Effector memory CD8-positive, alpha-beta T cell (primary cell): ENCODE measurements around the gene VOPP1.
A peak's percentile ranks its signal among the peaks of the same experiment; 100 is the strongest.

Source experiments
- ATAC-seq: fragments of 150-1000 bp; cut with Tn5 transposase; replicated peaks from 2 replicates; pipeline ENCODE4 v1.10.0; 2021; ENCODE audit warnings: mild to moderate bottlenecking, moderate library complexity
- DNase-seq, 3 experiments: peaks; one replicate each; pipeline ENCODE4 v3.0.0; 2021
- H3K27ac Mint-ChIP-seq, 2 donors: one replicate each; pipeline ENCODE4 v1.8.0; 2022; ENCODE audit warnings: mild to moderate bottlenecking in 2 of 2, mixed read lengths in 2 of 2, moderate library complexity in 2 of 2
- H3K27me3 Mint-ChIP-seq, 2 donors: one replicate each; pipeline ENCODE4 v1.8.0; 2022; ENCODE audit warnings: mixed read lengths in 2 of 2
- H3K36me3 Mint-ChIP-seq: one replicate; pipeline ENCODE4 v1.8.0; 2022; ENCODE audit warnings: mild to moderate bottlenecking, moderate library complexity, mixed read lengths; ENCODE audit not compliant: insufficient read depth
- H3K4me1 Mint-ChIP-seq, 2 donors: one replicate each; pipeline ENCODE4 v1.8.0; 2022; ENCODE audit warnings: low read depth in 2 of 2, mixed read lengths in 2 of 2
- H3K4me3 Mint-ChIP-seq, 2 donors: one replicate each; pipeline ENCODE4 v1.8.0; 2022; ENCODE audit warnings: mild to moderate bottlenecking in 2 of 2, mixed read lengths in 2 of 2, moderate library complexity in 2 of 2
- H3K9me3 Mint-ChIP-seq, 2 donors: one replicate each; pipeline ENCODE4 v1.8.0; 2022; ENCODE audit warnings: mixed read lengths in 2 of 2

Gene VOPP1

GRCh38 chr7:55539380-55539779, 32.9 kb downstream of the VOPP1 start:
- Mint-ChIP-seq H3K9me3 (no peaks in the 10 kb centered on the region), H3K4me1 (peaks cover 54 to 58% of the 10 kb centered on the region in 2 donors), H3K27ac (peak overlapping the region in 1 of 2 donors; percentile 29), H3K27me3 (no peaks in the 10 kb centered on the region), H3K4me3 (no peak overlapping the region), H3K36me3 (peaks cover 27% of the 10 kb centered on the region)
- no peak for DNase-seq
- no peak for ATAC-seq

- Mint-ChIP-seq H3K4me3 (peak overlapping the region; percentile 72 to 77), H3K27me3 (no peaks in the 10 kb centered on the region), H3K36me3 (peaks cover 24% of the 10 kb centered on the region), H3K4me1 (peaks cover 59% of the 10 kb centered on the region in 2 donors), H3K9me3 (no peaks in the 10 kb centered on the region), H3K27ac (peak overlapping the region; percentile 58 to 87)
- no peak for ATAC-seq
- DNase-seq = no peak
Observed at GRCh38 chr7:55538538-55538937, 33.8 kb downstream of the VOPP1 start.

GRCh38 chr7:55537458-55537990, 34.8 kb downstream of the VOPP1 start:
- no peak for ATAC-seq
- H3K36me3 Mint-ChIP-seq = peaks cover 28% of the 10 kb centered on the region
- peaks cover 69% of the 10 kb centered on the region in 2 donors for H3K4me1 Mint-ChIP-seq
- no peaks in the 10 kb centered on the region for H3K9me3 Mint-ChIP-seq
- H3K4me3 Mint-ChIP-seq = peak overlapping the region; percentile 72 to 77
- DNase-seq = no peak
- H3K27ac Mint-ChIP-seq = peak overlapping the region; percentile 58 to 87
- no peaks in the 10 kb centered on the region for H3K27me3 Mint-ChIP-seq

- Mint-ChIP-seq H3K9me3 (no peaks in the 10 kb centered on the region), H3K27me3 (no peaks in the 10 kb centered on the region), H3K4me3 (peak overlapping the region; percentile 72 to 77), H3K4me1 (peaks cover 72 to 75% of the 10 kb centered on the region in 2 donors), H3K27ac (peak overlapping the region; percentile 76 to 87), H3K36me3 (peaks cover 25% of the 10 kb centered on the region)
- DNase-seq = peak; percentile 11 to 18 (median 18)
- peak; percentile 18 for ATAC-seq
Observed at GRCh38 chr7:55536619-55537457, 35.5 kb downstream of the VOPP1 start.

- peak overlapping the region; percentile 72 to 77 for H3K4me3 Mint-ChIP-seq
- H3K36me3 Mint-ChIP-seq = peaks cover 24% of the 10 kb centered on the region
- H3K9me3 Mint-ChIP-seq = no peaks in the 10 kb centered on the region
- ATAC-seq = no peak
- peak overlapping the region in 1 of 2 donors; percentile 87 for H3K27ac Mint-ChIP-seq
- DNase-seq = no peak
- no peaks in the 10 kb centered on the region for H3K27me3 Mint-ChIP-seq
- peaks cover 79 to 83% of the 10 kb centered on the region in 2 donors for H3K4me1 Mint-ChIP-seq
Observed at GRCh38 chr7:55535617-55536016, 36.7 kb downstream of the VOPP1 start.

GRCh38 chr7:55534916-55535590, 37.2 kb downstream of the VOPP1 start:
- no peaks in the 10 kb centered on the region for H3K27me3 Mint-ChIP-seq
- H3K9me3 Mint-ChIP-seq = no peaks in the 10 kb centered on the region
- peaks cover 81 to 82% of the 10 kb centered on the region in 2 donors for H3K4me1 Mint-ChIP-seq
- ATAC-seq (no peak), DNase-seq (no peak)
- H3K4me3 Mint-ChIP-seq = peak overlapping the region; percentile 72 to 77
- peaks cover 21% of the 10 kb centered on the region for H3K36me3 Mint-ChIP-seq
- H3K27ac Mint-ChIP-seq = peak overlapping the region; percentile 87 to 94

GRCh38 chr7:55534262-55534915, 37.9 kb downstream of the VOPP1 start:
- peaks cover 84 to 85% of the 10 kb centered on the region in 2 donors for H3K4me1 Mint-ChIP-seq
- peak overlapping the region; percentile 72 to 77 for H3K4me3 Mint-ChIP-seq
- H3K27me3 Mint-ChIP-seq = no peaks in the 10 kb centered on the region
- H3K36me3 Mint-ChIP-seq = peaks cover 24% of the 10 kb centered on the region
- ATAC-seq (peak; percentile 42), DNase-seq (peak; percentile 20 to 39 (median 27))
- H3K9me3 Mint-ChIP-seq = no peaks in the 10 kb centered on the region
- H3K27ac Mint-ChIP-seq = peak overlapping the region; percentile 87 to 94

- peaks cover 81 to 85% of the 10 kb centered on the region in 2 donors for H3K4me1 Mint-ChIP-seq
- ATAC-seq (no peak), DNase-seq (no peak)
- peak overlapping the region; percentile 87 to 94 for H3K27ac Mint-ChIP-seq
- no peaks in the 10 kb centered on the region for H3K27me3 Mint-ChIP-seq
- H3K4me3 Mint-ChIP-seq = peak overlapping the region; percentile 72 to 77
- peaks cover 24% of the 10 kb centered on the region for H3K36me3 Mint-ChIP-seq
- no peaks in the 10 kb centered on the region for H3K9me3 Mint-ChIP-seq
Observed at GRCh38 chr7:55533729-55534080, 38.6 kb downstream of the VOPP1 start.

- DNase-seq = peak; percentile 72 to 74 (median 72)
Observed at GRCh38 chr7:55533050-55533728, 39.1 kb downstream of the VOPP1 start.

GRCh38 chr7:55532150-55532917, 40.0 kb downstream of the VOPP1 start:
- no peaks in the 10 kb centered on the region for H3K27me3 Mint-ChIP-seq
- H3K36me3 Mint-ChIP-seq = peaks cover 24% of the 10 kb centered on the region
- H3K27ac Mint-ChIP-seq = peak overlapping the region; percentile 87 to 94
- no peaks in the 10 kb centered on the region for H3K9me3 Mint-ChIP-seq
- H3K4me3 Mint-ChIP-seq = peak overlapping the region; percentile 72 to 77
- no peak for DNase-seq
- H3K4me1 Mint-ChIP-seq = peaks cover 69 to 74% of the 10 kb centered on the region in 2 donors
- ATAC-seq = no peak

More at GRCh38 chr7:55533050-55533728, 39.1 kb downstream of the VOPP1 start:
- peaks cover 78 to 80% of the 10 kb centered on the region in 2 donors for H3K4me1 Mint-ChIP-seq
- H3K4me3 Mint-ChIP-seq = peak overlapping the region; percentile 72 to 77
- H3K27ac Mint-ChIP-seq = peak overlapping the region; percentile 87 to 94
- H3K27me3 Mint-ChIP-seq = no peaks in the 10 kb centered on the region
- H3K36me3 Mint-ChIP-seq = peaks cover 24% of the 10 kb centered on the region
- ATAC-seq = peak; percentile 86
- H3K9me3 Mint-ChIP-seq = no peaks in the 10 kb centered on the region

GRCh38 chr7:55531536-55531935, 40.8 kb downstream of the VOPP1 start:
- DNase-seq = no peak
- peaks cover 24% of the 10 kb centered on the region for H3K36me3 Mint-ChIP-seq
- no peak for ATAC-seq
- no peak overlapping the region for H3K4me3 Mint-ChIP-seq
- H3K9me3 Mint-ChIP-seq = no peaks in the 10 kb centered on the region
- no peaks in the 10 kb centered on the region for H3K27me3 Mint-ChIP-seq
- no peak overlapping the region for H3K27ac Mint-ChIP-seq
- H3K4me1 Mint-ChIP-seq = peaks cover 63 to 73% of the 10 kb centered on the region in 2 donors

- no peaks in the 10 kb centered on the region for H3K9me3 Mint-ChIP-seq
- peaks cover 6% of the 10 kb centered on the region for H3K36me3 Mint-ChIP-seq
- DNase-seq = no peak
- peaks cover 45 to 66% of the 10 kb centered on the region in 2 donors for H3K4me1 Mint-ChIP-seq
- H3K27ac Mint-ChIP-seq = peak overlapping the region in 1 of 2 donors; percentile 31
- H3K4me3 Mint-ChIP-seq = no peak overlapping the region
- no peaks in the 10 kb centered on the region for H3K27me3 Mint-ChIP-seq
- ATAC-seq = no peak
Observed at GRCh38 chr7:55527307-55527706, 45.0 kb downstream of the VOPP1 start.
